Endothelial cell (in vitro differentiated cells): Measurements from ENCODE around the gene OXLD1. TPM values are rescaled to one million over a fixed set of nuclear protein-coding genes. Genes with fewer than 3 reads are reported as not detected.

Source experiments
- DNase-seq: peaks from one replicate; pipeline ENCODE4 v3.0.0; 2021; ENCODE audit warnings: low spot score
- H3K27ac Mint-ChIP-seq: one replicate; pipeline ENCODE4 v1.8.0; 2021; ENCODE audit warnings: mixed read lengths, inconsistent platforms; ENCODE audit not compliant: unreplicated experiment
- H3K27me3 Mint-ChIP-seq: one replicate; pipeline ENCODE4 v1.8.0; 2021; ENCODE audit warnings: mild to moderate bottlenecking, moderate library complexity, mixed read lengths, inconsistent platforms; ENCODE audit not compliant: unreplicated experiment
- H3K36me3 Mint-ChIP-seq: one replicate; pipeline ENCODE4 v1.8.0; 2021; ENCODE audit warnings: mild to moderate bottlenecking, low read depth, mixed read lengths, inconsistent platforms; ENCODE audit not compliant: unreplicated experiment
- H3K4me1 Mint-ChIP-seq: one replicate; pipeline ENCODE4 v1.8.0; 2021; ENCODE audit warnings: mild to moderate bottlenecking, mixed read lengths, inconsistent platforms; ENCODE audit not compliant: unreplicated experiment
- H3K4me3 Mint-ChIP-seq: one replicate; pipeline ENCODE4 v1.8.0; 2021; ENCODE audit warnings: mild to moderate bottlenecking, mixed read lengths, inconsistent platforms; ENCODE audit not compliant: unreplicated experiment
- H3K9me3 Mint-ChIP-seq: one replicate; pipeline ENCODE4 v1.8.0; 2021; ENCODE audit warnings: mixed read lengths, inconsistent platforms; ENCODE audit not compliant: unreplicated experiment
- CTCF ChIP-seq: fragments of 200-600 bp; sonication (generic); IDR thresholded peaks from one replicate; pipeline ENCODE4 v1.5.0; 2021; ENCODE audit warnings: antibody characterized with exemption; ENCODE audit not compliant: unreplicated experiment
- total RNA-seq: library from RNA; stranded (reverse); fragmentation: NEBNext Ultra II Directional; extraction: Animal tissue kit (Norgen Biotek cat#: 25700); gene quantifications from one replicate; pipeline ENCODE4 v1.2.1, GENCODE V29; 2021; ENCODE audit not compliant: unreplicated experiment

Gene OXLD1
- total RNA-seq, 1 donor from 2014 or later, result 22.4 TPM

- Mint-ChIP-seq H3K27me3 (peaks cover 19% of the 10 kb centered on the region), H3K9me3 (no peaks in the 10 kb centered on the region), H3K4me3 (no peak overlapping the region), H3K36me3 (peaks cover 40% of the 10 kb centered on the region), H3K27ac (no peak overlapping the region), H3K4me1 (peaks cover 6% of the 10 kb centered on the region)
- no peak for DNase-seq
- TF ChIP-seq CTCF, result no peak
Observed at GRCh38 chr17:81690549-81690948, 24.1 kb upstream of the OXLD1 start.

GRCh38 chr17:81690066-81690465 is 23.7 kb upstream of the OXLD1 start:
- Mint-ChIP-seq H3K4me3 (no peak overlapping the region), H3K27me3 (peaks cover 19% of the 10 kb centered on the region), H3K27ac (no peak overlapping the region), H3K9me3 (no peaks in the 10 kb centered on the region), H3K4me1 (peaks cover 7% of the 10 kb centered on the region), H3K36me3 (peaks cover 41% of the 10 kb centered on the region)
- no peak for DNase-seq
- TF ChIP-seq CTCF, result no peak

GRCh38 chr17:81688616-81689015 is 22.2 kb upstream of the OXLD1 start:
- H3K36me3 Mint-ChIP-seq, result peaks cover 44% of the 10 kb centered on the region
- DNase-seq, result no peak
- H3K9me3 Mint-ChIP-seq, result no peaks in the 10 kb centered on the region
- H3K4me1 Mint-ChIP-seq, result peaks cover 16% of the 10 kb centered on the region
- no peak for TF ChIP-seq CTCF
- no peak overlapping the region for H3K27ac Mint-ChIP-seq
- H3K4me3 Mint-ChIP-seq, result peak overlapping the region; percentile 83
- peaks cover 21% of the 10 kb centered on the region for H3K27me3 Mint-ChIP-seq

- H3K4me1 Mint-ChIP-seq, result peaks cover 17% of the 10 kb centered on the region
- H3K4me3 Mint-ChIP-seq, result peak overlapping the region; percentile 67
- H3K36me3 Mint-ChIP-seq, result peaks cover 44% of the 10 kb centered on the region
Observed at GRCh38 chr17:81687770-81688541, 21.6 kb upstream of the OXLD1 start.

More at GRCh38 chr17:81687770-81688541, 21.6 kb upstream of the OXLD1 start:
- TF ChIP-seq CTCF, result no peak
- no peak for DNase-seq
- Mint-ChIP-seq H3K27ac (no peak overlapping the region), H3K27me3 (peaks cover 22% of the 10 kb centered on the region), H3K9me3 (no peaks in the 10 kb centered on the region)
